ACC112 (cell line): ENCODE results near the gene ZNF516.

Experiments
- H2AFZ ChIP-seq: fragments of 200-600 bp; sonication (generic); one replicate; pipeline ENCODE4 v1.6.0; 2017; ENCODE audit warnings: antibody characterized with exemption, low read length; ENCODE audit not compliant: unreplicated experiment
- H3K27ac ChIP-seq: fragments of 200-600 bp; sonication (generic); 2 replicates; pipeline ENCODE4 v1.5.1; 2014; ENCODE audit warnings: low read depth, mild to moderate bottlenecking, antibody characterized with exemption, low read length, moderate library complexity
- H3K27me3 ChIP-seq: fragments of 200-600 bp; sonication (generic); 2 replicates; pipeline ENCODE4 v1.6.1; 2014; ENCODE audit warnings: mild to moderate bottlenecking, antibody characterized with exemption, low read length, moderate library complexity, mixed read lengths; ENCODE audit not compliant: insufficient read depth
- H3K36me3 ChIP-seq: fragments of 200-600 bp; sonication (generic); 2 replicates; pipeline ENCODE4 v1.6.1; 2016; ENCODE audit warnings: mild to moderate bottlenecking, antibody characterized with exemption, low read length, moderate library complexity, mixed read lengths; ENCODE audit not compliant: insufficient read depth
- H3K4me1 ChIP-seq: fragments of 200-600 bp; sonication (generic); one replicate; pipeline ENCODE4 v1.6.1; 2016; ENCODE audit warnings: low read length, mixed read lengths; ENCODE audit not compliant: insufficient read depth, unreplicated experiment, control insufficient read depth
- H3K4me3 ChIP-seq: fragments of 200-600 bp; sonication (generic); 2 replicates; pipeline ENCODE4 v1.5.1; 2014; ENCODE audit warnings: mild to moderate bottlenecking, low read depth, low read length
- H3K79me2 ChIP-seq: fragments of 200-600 bp; sonication (generic); one replicate; pipeline ENCODE4 v1.6.0; 2016; ENCODE audit warnings: low read length; ENCODE audit not compliant: control insufficient read depth, unreplicated experiment, insufficient read depth

Gene ZNF516

DNA sequence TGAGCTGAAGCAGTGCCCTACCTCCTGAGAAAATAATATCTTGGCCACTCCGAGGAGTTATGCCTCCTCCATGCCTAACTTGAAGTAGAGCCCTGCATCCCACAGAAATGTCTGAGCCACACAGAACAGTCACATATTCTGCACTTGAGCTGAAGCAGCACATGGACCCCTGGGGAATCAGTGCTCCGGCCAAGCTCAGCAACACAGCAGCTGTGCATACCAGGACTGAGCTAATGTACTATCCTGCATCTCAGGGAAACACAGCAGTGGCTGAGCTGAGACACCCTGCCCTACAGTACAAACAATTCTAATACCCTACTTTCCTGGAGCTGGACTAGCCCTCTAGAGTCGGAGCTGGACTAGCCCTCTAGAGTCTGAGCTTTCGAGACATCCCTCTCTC is 166.9 kb downstream of the ZNF516 start:
- no peaks in the 10 kb centered on the region for H3K79me2 ChIP-seq
- no peak overlapping the region for H3K4me3 ChIP-seq
- no peak overlapping the region for H2AFZ ChIP-seq
- H3K36me3 ChIP-seq, result no peaks in the 10 kb centered on the region
- H3K27me3 ChIP-seq, result peaks cover 8% of the 10 kb centered on the region; the same call in 1 of the 2 replicates
- H3K27ac ChIP-seq, result no peak overlapping the region
- H3K4me1 ChIP-seq, result no peaks in the 10 kb centered on the region

DNA sequence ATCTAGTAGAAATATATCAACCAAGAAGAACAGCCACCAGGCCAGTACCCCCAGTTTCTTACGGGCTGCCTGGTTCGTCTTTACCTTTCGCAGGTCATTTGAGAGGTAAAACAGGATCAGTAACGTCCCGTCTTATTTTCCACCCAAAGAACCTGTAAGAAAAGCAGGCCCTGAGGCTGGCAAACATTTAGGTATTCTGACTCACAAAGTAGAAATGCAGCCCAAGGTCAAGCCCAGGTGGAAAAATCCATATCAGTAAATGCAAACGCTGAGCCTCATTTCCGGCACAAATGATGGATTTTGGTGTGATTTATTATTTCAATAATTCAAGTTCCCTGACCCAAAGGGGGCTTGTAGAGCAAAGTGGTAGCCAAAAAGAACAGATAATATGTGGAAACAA is 171.2 kb downstream of the ZNF516 start:
- no peaks in the 10 kb centered on the region for H3K36me3 ChIP-seq
- H3K4me3 ChIP-seq, result no peak overlapping the region
- no peaks in the 10 kb centered on the region for H3K4me1 ChIP-seq
- H3K27ac ChIP-seq, result no peak overlapping the region
- 0 out of 2 replicates have a peak, but pooled peaks cover 6% of the 10 kb centered on the region for H3K27me3 ChIP-seq
- H2AFZ ChIP-seq, result no peak overlapping the region
- no peaks in the 10 kb centered on the region for H3K79me2 ChIP-seq

DNA sequence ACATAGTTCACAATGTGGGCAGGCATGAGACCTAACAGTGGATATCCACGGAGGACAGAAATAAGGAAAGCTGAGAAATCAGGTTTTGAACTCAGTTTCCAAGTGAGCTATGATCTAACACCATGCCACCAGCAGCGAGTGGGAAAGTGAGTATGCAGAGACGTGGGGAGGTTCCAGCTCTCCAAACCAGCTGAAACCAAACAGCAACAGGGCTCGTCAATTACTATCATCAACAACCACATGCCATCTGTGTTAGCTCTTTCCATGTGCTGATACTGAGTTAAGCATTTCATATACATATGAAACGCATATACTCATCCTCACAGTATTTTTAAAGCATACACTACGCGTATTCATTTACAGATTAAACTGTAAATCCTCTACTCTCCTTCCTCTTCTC is 172.4 kb downstream of the ZNF516 start:
- Histone ChIP-seq H3K79me2 (no peaks in the 10 kb centered on the region), H3K27ac (no peak overlapping the region), H3K36me3 (no peaks in the 10 kb centered on the region), H3K4me3 (no peak overlapping the region), H3K4me1 (no peaks in the 10 kb centered on the region), H2AFZ (no peak overlapping the region), H3K27me3 (peaks cover 10% of the 10 kb centered on the region; the same call in 1 of the 2 replicates)

DNA sequence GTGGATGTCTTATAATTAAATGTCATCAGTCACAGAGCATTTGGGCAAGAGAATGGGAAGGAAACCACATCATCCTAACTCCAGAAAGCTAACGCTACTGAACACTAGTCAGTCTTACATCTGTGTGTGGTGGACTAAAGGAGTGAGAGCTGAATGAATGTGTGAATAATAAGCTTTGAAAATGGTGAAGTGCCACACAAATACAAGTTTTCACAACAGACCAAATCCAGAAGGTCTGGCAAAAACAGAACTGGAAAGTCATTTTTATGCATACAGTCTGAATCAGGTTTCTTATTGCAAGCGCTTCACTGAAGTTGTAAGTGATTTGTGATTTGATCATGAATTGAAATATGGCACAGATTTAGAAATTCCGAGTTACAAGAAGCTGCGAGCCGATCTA is 175.7 kb downstream of the ZNF516 start:
- Histone ChIP-seq H3K4me1 (no peaks in the 10 kb centered on the region), H3K79me2 (no peaks in the 10 kb centered on the region), H3K27me3 (peaks cover 25% of the 10 kb centered on the region; the same call in 1 of the 2 replicates)

DNA sequence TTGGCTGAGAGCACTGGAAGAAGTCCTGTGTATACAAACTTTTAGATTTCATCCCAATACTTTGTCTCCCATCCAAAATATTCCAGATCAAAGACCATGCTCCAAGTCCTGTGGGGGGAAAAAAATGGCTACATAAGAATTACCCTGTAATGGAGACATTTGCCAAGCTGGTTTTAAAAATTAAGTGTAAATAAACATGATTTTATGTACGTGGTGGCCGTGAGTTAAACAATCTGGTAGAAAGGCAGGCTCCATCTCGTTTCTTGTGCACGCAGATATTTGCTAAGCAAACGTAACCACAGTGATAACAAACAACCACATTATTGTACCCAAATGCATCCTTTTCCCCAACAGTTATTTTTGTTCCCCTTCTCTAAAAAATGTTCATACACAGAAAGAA is 176.4 kb downstream of the ZNF516 start:
- Histone ChIP-seq H2AFZ (no peak overlapping the region), H3K79me2 (no peaks in the 10 kb centered on the region), H3K4me3 (no peak overlapping the region), H3K4me1 (no peaks in the 10 kb centered on the region), H3K27ac (no peak overlapping the region), H3K36me3 (no peaks in the 10 kb centered on the region), H3K27me3 (peaks cover 29% of the 10 kb centered on the region; the same call in 1 of the 2 replicates)

More for the DNA sequence above, 175.7 kb downstream of the ZNF516 start:
- Histone ChIP-seq H2AFZ (no peak overlapping the region), H3K36me3 (no peaks in the 10 kb centered on the region), H3K4me3 (no peak overlapping the region), H3K27ac (no peak overlapping the region)

DNA sequence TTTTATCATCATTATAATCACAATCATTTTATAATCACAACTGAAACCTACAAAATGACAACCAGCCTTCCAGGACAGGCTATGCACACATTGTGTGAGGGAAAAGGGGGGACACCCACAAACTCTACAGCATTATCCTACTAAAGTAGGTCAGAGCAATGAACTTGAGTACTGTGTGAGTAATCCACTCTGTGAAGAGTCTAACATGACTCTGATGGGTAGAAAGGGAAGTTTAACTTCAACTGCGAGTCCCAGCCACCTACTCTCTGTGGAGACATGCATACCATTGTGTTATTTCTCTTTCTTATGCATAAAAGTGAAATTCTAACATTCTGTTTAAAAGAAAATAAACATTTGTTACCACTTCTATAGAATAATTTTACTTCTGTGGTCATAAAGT is 177.9 kb downstream of the ZNF516 start:
- Histone ChIP-seq H2AFZ (no peak overlapping the region), H3K4me1 (no peaks in the 10 kb centered on the region), H3K27ac (no peak overlapping the region), H3K4me3 (no peak overlapping the region), H3K79me2 (no peaks in the 10 kb centered on the region), H3K36me3 (no peaks in the 10 kb centered on the region), H3K27me3 (peaks cover 30% of the 10 kb centered on the region; the same call in 1 of the 2 replicates)

DNA sequence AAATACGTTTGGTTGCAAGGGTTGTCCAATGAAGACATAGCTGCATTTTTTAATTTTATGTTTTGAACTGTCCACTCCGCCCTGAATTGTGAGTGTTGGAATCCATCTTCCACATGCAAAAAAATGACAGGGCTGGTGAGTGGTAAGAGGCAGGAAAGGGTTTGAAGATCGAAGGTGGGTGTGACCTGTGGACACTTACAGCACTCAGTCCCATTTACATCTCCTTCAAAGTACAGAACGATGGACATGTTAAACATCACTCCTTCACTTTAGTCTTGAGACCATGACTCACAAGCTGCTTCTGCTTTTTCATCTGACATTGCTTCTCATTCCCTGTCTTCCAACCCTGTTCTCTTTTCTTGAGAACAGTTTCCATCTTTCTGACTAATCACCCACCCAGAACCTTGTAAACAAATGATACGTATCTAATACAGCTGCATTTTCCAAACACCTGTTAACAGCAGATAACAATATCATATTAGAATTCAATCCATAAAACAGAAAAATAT is 179.3 kb downstream of the ZNF516 start:
- no peak overlapping the region for H2AFZ ChIP-seq

DNA sequence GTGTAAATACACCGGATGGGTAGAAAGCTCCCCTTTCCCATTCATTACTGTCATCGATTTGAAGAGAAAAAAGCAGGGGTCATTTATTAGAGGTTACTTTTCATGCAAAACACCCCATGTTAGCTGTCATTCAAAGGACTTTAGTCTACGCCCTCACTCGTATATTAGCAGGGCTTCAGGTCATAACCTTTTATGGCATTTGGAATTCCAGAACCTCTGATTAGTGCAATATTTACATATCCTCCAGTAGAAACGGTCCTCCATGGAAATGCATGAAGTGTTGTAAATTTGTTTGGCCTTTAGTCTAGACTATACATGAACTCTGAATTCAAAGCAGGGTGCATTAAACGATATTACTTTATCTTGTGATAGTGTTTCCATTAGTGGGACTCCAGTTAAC is 180.5 kb downstream of the ZNF516 start:
- Histone ChIP-seq H3K27me3 (peaks cover 30% of the 10 kb centered on the region; the same call in 1 of the 2 replicates), H3K4me1 (no peaks in the 10 kb centered on the region), H2AFZ (no peak overlapping the region), H3K27ac (no peak overlapping the region), H3K4me3 (no peak overlapping the region), H3K79me2 (no peaks in the 10 kb centered on the region), H3K36me3 (no peaks in the 10 kb centered on the region)

More for the DNA sequence above, 179.3 kb downstream of the ZNF516 start:
- Histone ChIP-seq H3K79me2 (no peaks in the 10 kb centered on the region), H3K27me3 (peaks cover 30% of the 10 kb centered on the region; the same call in 1 of the 2 replicates), H3K4me1 (no peaks in the 10 kb centered on the region), H3K27ac (no peak overlapping the region), H3K36me3 (no peaks in the 10 kb centered on the region), H3K4me3 (no peak overlapping the region)

DNA sequence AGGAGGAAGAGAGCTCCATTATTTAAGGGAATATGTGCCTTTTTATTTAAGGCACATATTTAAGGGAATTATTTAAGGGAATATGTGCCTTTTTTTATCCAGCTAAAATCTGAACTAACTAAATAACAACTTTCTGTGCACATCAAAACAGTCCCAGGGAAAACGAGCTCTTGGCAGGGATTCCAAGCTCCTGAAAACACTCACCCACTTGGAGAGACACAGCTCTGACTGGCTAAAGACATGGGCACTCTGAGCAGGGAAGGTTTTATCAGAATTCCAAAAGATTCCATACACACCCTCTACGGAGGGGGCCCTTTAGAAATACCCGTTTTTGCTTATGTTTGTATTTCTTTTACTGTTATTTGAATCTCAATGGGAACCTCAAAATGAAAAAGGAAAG is 181.0 kb downstream of the ZNF516 start:
- peaks cover 30% of the 10 kb centered on the region; the same call in 1 of the 2 replicates for H3K27me3 ChIP-seq
- no peak overlapping the region for H3K27ac ChIP-seq
- H3K79me2 ChIP-seq, result no peaks in the 10 kb centered on the region
- H3K36me3 ChIP-seq, result no peaks in the 10 kb centered on the region
- H3K4me1 ChIP-seq, result no peaks in the 10 kb centered on the region
- H2AFZ ChIP-seq, result no peak overlapping the region
- no peak overlapping the region for H3K4me3 ChIP-seq
